PC-9 (cell line): ENCODE data around the gene CPXM1.

Experiments
- EZH2 ChIP-seq: fragments of 200-600 bp; sonication (generic); IDR thresholded peaks from 2 replicates; pipeline ENCODE4 v1.8.0; 2017; ENCODE audit warnings: antibody characterized with exemption, low read depth
- TF ChIP-seq, protein P1 (sequence below): fragments of 200-600 bp; sonication (generic); conservative IDR thresholded peaks from 2 replicates; pipeline ENCODE4 v1.6.1; 2017; ENCODE audit warnings: mixed run types, antibody characterized with exemption, mild to moderate bottlenecking, moderate library complexity

DNA sequence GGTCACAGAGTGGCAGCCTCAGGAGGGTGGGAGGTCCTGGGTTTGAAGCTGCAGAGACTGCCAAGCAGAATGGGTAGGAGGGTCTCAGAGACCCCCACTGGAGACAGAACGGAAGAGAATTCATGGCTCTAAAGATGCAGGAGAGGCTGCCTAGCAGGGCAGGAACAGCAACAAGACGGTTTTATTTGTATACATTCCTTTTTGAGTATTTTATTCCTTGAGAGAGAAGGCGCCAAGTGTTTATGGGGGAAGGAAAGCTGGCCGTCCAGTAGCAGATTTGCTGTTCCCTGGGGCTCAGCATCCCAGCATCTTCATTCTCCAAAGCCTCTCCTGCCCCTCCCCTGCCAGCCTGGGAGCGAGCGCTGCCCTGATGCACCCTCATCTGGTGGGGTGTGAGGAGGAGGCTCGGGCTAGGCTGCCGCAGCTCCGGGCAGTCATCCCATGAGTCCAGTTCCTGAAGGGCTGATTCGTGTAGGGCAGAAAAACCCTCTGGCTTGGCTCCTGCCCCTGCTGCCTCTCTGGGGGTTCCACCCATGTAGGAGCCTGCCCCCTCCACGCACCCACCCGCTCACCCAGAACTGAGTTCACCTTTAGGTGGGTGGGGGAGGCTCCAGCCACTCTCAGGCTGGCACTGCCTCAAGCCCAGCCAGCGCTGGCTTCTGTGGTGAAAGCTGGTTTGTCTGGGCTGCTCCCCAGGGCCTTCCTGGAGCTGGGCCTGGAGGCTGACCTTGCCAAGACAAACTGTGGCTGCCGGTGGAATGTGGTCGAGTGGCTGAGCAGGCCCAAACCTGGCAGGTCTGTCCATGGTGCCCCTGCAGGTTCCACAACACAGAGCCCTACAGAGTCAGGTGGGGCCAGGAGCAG lies 32.4 kb downstream of the CPXM1 start:
- no peak for TF ChIP-seq EZH2
- TF ChIP-seq, protein P1, sequence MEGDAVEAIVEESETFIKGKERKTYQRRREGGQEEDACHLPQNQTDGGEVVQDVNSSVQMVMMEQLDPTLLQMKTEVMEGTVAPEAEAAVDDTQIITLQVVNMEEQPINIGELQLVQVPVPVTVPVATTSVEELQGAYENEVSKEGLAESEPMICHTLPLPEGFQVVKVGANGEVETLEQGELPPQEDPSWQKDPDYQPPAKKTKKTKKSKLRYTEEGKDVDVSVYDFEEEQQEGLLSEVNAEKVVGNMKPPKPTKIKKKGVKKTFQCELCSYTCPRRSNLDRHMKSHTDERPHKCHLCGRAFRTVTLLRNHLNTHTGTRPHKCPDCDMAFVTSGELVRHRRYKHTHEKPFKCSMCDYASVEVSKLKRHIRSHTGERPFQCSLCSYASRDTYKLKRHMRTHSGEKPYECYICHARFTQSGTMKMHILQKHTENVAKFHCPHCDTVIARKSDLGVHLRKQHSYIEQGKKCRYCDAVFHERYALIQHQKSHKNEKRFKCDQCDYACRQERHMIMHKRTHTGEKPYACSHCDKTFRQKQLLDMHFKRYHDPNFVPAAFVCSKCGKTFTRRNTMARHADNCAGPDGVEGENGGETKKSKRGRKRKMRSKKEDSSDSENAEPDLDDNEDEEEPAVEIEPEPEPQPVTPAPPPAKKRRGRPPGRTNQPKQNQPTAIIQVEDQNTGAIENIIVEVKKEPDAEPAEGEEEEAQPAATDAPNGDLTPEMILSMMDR = no peak
